D721Med (cell line): Measurements from ENCODE around the gene ATG9B.

ENCODE experiments used
- DNase-seq: peaks from one replicate; pipeline ENCODE4 v3.0.0; 2011; ENCODE audit warnings: low spot score; ENCODE audit not compliant: insufficient read length
- FAIRE-seq: peaks from 2 replicates; lab custom pipeline; 2011; peaks lifted over from hg19 to GRCh38; lab: Jason Lieb, UNC
- TF ChIP-seq, protein P1 (sequence below): IDR thresholded peaks from 2 replicates; pipeline ENCODE4 v1.5.1; 2012; ENCODE audit warnings: mild to moderate bottlenecking, control low read depth; ENCODE audit not compliant: insufficient read depth; ENCODE audit errors: missing control alignments

ATG9B gene

DNA sequence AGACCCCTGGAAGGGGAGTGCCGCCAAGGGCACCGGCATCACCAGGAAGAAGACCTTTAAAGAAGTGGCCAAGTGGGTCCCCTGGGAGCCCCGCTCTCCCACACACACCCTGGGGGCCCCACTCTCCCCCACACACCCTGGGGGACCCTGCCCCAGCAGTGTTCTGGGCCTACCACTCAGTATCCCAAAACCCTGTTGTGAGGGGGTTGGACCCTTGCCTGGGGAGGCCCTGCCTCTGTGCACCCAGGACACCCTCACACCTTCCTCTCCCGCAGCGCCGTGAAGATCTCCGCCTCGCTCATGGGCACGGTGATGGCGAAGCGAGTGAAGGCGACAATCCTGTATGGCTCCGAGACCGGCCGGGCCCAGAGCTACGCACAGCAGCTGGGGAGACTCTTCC, 22.7 kb downstream of the ATG9B start:
- TF ChIP-seq, protein P1, sequence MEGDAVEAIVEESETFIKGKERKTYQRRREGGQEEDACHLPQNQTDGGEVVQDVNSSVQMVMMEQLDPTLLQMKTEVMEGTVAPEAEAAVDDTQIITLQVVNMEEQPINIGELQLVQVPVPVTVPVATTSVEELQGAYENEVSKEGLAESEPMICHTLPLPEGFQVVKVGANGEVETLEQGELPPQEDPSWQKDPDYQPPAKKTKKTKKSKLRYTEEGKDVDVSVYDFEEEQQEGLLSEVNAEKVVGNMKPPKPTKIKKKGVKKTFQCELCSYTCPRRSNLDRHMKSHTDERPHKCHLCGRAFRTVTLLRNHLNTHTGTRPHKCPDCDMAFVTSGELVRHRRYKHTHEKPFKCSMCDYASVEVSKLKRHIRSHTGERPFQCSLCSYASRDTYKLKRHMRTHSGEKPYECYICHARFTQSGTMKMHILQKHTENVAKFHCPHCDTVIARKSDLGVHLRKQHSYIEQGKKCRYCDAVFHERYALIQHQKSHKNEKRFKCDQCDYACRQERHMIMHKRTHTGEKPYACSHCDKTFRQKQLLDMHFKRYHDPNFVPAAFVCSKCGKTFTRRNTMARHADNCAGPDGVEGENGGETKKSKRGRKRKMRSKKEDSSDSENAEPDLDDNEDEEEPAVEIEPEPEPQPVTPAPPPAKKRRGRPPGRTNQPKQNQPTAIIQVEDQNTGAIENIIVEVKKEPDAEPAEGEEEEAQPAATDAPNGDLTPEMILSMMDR, result no peak
- DNase-seq (no peak), FAIRE-seq (no peak)

DNA sequence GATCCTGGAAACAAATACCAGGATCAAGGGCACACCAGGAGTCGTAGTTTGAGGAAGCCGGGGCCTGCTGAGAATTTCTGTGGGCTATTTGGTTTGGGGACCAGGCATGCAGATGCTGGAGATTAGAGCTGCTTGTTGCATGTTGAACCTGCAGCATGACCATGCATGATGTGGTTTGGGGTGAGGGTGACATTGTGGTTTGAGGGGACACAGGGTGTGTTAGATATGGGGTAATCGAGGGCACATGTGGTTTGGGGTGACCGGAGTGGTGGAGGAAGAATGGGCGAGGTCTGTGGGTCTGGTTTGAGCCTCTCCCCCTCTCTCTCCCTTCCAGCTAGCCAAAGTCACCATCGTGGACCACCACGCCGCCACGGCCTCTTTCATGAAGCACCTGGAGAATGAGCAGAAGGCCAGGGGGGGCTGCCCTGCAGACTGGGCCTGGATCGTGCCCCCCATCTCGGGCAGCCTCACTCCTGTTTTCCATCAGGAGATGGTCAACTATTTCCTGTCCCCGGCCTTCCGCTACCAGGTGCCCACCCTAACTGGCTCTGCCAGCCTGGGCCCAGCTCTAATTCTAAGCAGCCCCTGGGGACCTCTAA, 23.3 kb downstream of the ATG9B start:
- DNase-seq (no peak), FAIRE-seq (no peak)
- TF ChIP-seq, protein P1, result no peak

DNA sequence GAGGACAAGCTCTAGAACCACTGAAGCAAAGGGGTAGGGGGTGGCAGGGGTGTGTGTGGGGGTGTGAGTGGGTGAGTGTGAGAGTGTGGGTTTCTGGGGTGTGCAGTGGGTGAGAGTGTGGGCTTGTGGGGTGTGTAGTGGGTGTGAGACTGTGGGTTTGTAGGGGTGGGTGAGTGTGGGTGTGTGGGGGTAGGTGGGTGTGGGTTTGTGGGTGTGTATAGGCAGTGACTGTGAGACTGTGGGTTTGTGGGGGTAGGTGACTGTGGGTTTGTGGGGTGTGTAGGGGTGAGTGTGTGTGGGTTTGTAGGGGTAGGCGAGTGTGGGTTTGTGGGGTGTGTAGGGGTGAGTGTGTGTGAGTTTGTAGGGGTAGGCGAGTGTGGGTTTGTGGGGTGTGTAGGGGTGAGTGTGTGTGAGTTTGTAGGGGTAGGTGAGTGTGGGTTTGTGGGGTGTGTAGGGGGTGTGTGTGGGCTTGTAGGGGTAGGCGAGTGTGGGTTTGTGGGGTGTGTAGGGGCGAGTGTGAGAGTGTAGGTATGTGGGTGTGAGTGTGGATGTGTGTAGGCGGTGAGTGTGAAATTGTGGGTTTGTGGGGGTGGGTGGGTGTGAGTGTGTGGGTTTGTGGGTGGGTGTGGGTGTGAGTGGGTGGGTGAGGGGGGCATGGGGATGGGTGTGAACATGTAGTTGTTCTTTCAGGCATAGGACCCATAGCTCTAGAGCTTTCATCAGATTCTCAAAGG, 24.6 kb downstream of the ATG9B start:
- FAIRE-seq (no peak), DNase-seq (no peak)

DNA sequence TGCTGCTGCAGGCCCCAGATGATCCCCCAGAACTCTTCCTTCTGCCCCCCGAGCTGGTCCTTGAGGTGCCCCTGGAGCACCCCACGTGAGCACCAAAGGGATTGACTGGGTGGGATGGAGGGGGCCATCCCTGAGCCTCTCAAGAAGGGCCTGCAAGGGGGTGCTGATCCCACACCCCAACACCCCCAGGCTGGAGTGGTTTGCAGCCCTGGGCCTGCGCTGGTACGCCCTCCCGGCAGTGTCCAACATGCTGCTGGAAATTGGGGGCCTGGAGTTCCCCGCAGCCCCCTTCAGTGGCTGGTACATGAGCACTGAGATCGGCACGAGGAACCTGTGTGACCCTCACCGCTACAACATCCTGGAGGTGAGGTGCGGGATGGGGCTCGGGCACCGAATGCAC, 25.3 kb downstream of the ATG9B start:
- DNase-seq (no peak), FAIRE-seq (no peak)
- TF ChIP-seq, protein P1, result no peak

More for the DNA sequence above, 24.6 kb downstream of the ATG9B start:
- TF ChIP-seq, protein P1, result no peak

DNA sequence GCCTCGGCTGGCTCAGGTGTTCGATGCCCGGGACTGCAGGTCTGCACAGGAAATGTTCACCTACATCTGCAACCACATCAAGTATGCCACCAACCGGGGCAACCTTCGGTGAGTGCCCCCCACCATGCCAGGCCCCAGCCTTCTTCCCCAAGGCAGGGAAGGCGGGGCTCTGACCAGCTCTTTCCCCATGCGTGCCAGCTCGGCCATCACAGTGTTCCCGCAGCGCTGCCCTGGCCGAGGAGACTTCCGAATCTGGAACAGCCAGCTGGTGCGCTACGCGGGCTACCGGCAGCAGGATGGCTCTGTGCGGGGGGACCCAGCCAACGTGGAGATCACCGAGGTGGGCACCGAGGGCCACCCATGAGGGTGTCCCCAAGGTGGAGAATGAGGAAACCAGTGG, 26.0 kb downstream of the ATG9B start:
- FAIRE-seq (no peak), DNase-seq (no peak)
- TF ChIP-seq, protein P1, result no peak

DNA sequence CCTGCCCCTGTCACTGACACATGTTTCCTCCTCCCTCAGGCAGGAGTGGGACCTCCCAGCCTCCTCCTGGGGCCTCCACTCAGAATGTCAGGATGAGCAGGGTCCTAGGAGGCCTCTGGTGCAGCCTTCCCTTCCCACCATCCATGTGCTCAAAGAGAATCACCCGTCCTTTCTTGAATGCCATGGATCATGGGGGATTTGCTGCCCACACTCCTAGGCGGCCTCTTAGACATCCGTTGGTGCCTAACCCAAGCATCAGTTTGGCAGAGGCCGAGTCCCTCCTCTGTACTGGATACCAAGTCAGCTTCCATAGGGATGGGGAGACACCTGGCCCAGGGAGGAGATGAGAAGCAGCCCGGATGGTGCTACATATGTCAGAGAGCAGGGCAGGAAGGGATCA, 26.5 kb downstream of the ATG9B start:
- TF ChIP-seq, protein P1, result no peak
- DNase-seq (no peak), FAIRE-seq (no peak)

DNA sequence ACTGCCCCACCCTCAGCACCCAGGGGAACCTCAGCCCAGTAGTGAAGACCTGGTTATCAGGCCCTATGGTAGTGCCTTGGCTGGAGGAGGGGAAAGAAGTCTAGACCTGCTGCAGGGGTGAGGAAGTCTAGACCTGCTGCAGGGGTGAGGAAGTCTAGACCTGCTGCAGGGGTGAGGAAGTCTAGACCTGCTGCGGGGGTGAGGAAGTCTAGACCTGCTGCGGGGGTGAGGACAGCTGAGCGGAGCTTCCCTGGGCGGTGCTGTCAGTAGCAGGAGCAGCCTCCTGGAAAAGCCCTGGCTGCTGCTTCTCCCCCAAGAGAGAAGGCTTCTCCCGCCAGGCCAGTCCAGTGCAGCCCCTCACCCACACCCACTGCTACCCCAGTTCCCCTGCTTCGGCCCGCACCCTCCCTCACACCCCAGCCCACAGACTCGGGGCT, 27.2 kb downstream of the ATG9B start:
- TF ChIP-seq, protein P1, result no peak
- DNase-seq (no peak), FAIRE-seq (no peak)
